ENCODE results near the gene FHAD1. TPM values are rescaled to one million over a fixed set of nuclear protein-coding genes. Genes with fewer than 3 reads are reported as not detected.

Gene FHAD1
- total and polyA plus RNA-seq, 10 of the 15 experiments (the other 5 are each of a cell fraction or from before 2014, with no cell fraction given) = 0.09 to 1.0 (median 0.32) TPM; not detected in 2

DNA sequence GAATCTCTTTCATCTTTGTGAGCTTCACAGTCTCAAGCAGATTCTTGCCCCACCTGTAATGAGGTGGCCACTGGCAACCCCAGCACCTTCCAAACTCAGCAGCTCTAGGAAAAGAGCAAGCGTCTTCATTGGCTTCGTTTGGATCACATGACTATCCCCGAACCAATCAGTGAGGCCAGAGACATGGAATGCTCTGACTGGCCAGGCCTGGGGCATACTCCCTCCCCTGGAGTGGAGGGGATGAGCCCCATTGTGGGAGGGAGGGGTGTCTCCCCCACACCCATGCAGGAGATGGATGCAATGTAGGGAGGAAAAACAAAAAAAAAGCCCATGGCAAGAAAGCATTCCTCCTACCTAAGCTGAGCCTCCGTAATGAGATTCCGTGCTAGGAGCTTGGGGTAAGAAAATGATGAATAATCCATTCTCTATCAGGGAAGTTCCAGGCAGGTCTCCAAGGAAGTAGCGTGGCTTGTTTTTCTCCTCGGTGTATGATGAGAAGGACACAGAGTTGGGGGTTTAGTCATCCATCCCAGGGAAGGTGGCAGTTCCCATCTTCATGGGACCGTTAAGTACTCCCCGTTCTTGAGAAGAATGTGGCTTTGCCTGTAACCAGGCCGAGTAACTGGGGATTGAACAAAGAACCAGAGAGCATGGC is 32.7 kb downstream of the FHAD1 start:
- Histone ChIP-seq H2AFZ (ENCODE audit: control insufficient read depth, low read depth, low read length) (no peak overlapping the region), H4K20me1 (ENCODE audit: control insufficient read depth, insufficient read depth) (no peaks in the 10 kb centered on the region), H3K27ac (ENCODE audit: control insufficient read depth, insufficient read depth) (no peak overlapping the region), H3K36me3 (ENCODE audit: control insufficient read depth in 2 of 2, insufficient read depth in 2 of 2, low read length in 1 of 2) (no peaks in the 10 kb centered on the region), H3K79me2 (ENCODE audit: control insufficient read depth, insufficient read depth, low read length) (no peaks in the 10 kb centered on the region), H3K4me3 (no peak overlapping the region), H3K4me1 (ENCODE audit: control insufficient read depth, insufficient read depth, low read length) (no peaks in the 10 kb centered on the region), H3K27me3 (replicated peaks in 1 of 2; ENCODE audit: control insufficient read depth in 2 of 2, insufficient read depth in 2 of 2, low read length in 1 of 2) (no peaks in the 10 kb centered on the region; a peak in 1 of 4 replicates), H3K4me2 (ENCODE audit: control insufficient read depth, insufficient read depth) (no peak overlapping the region), H3K9me3 (replicated peaks; ENCODE audit: control insufficient read depth, insufficient read depth, low read length) (no peaks in the 10 kb centered on the region), H3K9ac (ENCODE audit: control insufficient read depth, insufficient read depth, low read length) (no peak overlapping the region)
- ChIA-PET POLR2A (interaction anchor here (0.6 to 0.7 kb wide), 2 partner anchors 182 to 529 kb away, joined by 5 read pairs; no protein-coding TSS in a partner anchor), SMC1A (ENCODE audit: uncharacterized antibody, unreplicated experiment) (interaction anchor here (1.1 to 1.3 kb wide), 2 partner anchors 18 to 151 kb away, joined by 4 to 5 read pairs; no protein-coding TSS in a partner anchor), RAD21 (ENCODE audit: unreplicated experiment) (interaction anchor here (3.0 kb wide), 1 partner anchor 151 kb away, joined by 12 read pairs; no protein-coding TSS in a partner anchor), CTCF (interaction anchor here (1.1 to 3.5 kb wide), 4 partner anchors 9 to 152 kb away, joined by 3 to 31 read pairs (median 5); no protein-coding TSS in a partner anchor)
- 0 out of 2 replicates have a peak, but pooled peaks have one; percentile 16 for TF ChIP-seq NFYB (IDR thresholded peaks at IDR 0.05; ENCODE audit: insufficient read depth, low read depth, low read length)
- no peak for TF ChIP-seq NR2C1 (IDR thresholded peaks at IDR 0.05)
- TF ChIP-seq CBX3 (IDR thresholded peaks at IDR 0.05; ENCODE audit: borderline replicate concordance, low read depth) = no peak
- no peak for TF ChIP-seq BACH1 (IDR thresholded peaks at IDR 0.05; ENCODE audit: borderline replicate concordance)
- TF ChIP-seq JUND (IDR thresholded peaks at IDR 0.05; ENCODE audit: low read depth, low read length) = no peak
- TF ChIP-seq, protein P1, sequence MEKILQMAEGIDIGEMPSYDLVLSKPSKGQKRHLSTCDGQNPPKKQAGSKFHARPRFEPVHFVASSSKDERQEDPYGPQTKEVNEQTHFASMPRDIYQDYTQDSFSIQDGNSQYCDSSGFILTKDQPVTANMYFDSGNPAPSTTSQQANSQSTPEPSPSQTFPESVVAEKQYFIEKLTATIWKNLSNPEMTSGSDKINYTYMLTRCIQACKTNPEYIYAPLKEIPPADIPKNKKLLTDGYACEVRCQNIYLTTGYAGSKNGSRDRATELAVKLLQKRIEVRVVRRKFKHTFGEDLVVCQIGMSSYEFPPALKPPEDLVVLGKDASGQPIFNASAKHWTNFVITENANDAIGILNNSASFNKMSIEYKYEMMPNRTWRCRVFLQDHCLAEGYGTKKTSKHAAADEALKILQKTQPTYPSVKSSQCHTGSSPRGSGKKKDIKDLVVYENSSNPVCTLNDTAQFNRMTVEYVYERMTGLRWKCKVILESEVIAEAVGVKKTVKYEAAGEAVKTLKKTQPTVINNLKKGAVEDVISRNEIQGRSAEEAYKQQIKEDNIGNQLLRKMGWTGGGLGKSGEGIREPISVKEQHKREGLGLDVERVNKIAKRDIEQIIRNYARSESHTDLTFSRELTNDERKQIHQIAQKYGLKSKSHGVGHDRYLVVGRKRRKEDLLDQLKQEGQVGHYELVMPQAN (conservative IDR thresholded peaks at IDR 0.05) = no peak
- DNase-seq (ENCODE audit: low read depth, low spot score) = no peak
- WGBS (ENCODE audit: insufficient coverage, insufficient replicate concordance, low lambda C conversion rate, missing lambda C conversion rate) = 32% methylated on average over 10 of the region's 10 CpGs
- BruUV-seq (replicated peaks) = no TSS peak
- no peak for FAIRE-seq
- no peak for ATAC-seq
- intact Hi-C loops (cut with micrococcal nuclease; ENCODE audit: unreplicated experiment) = no loop called here
- in situ Hi-C loops (cut with MboI) = no loop called here
